ENCODE data around the gene CRACDL. TPM values are rescaled to one million over a fixed set of nuclear protein-coding genes. Genes with fewer than 3 reads are reported as not detected.

Gene CRACDL
- polyA plus RNA-seq, 1 of the 3 experiments (the other 2 are of a cell fraction): not detected

- no peaks in the 10 kb centered on the region for H3K4me1 ChIP-seq (ENCODE audit: control insufficient read depth in 1 of 2, insufficient read depth in 2 of 2, low read depth in 1 of 2, low read length in 1 of 2)
- H3K9me2 ChIP-seq: no peaks in the 10 kb centered on the region
- no peaks in the 10 kb centered on the region for H4K20me1 ChIP-seq (ENCODE audit: insufficient read depth)
- peaks cover 8% of the 10 kb centered on the region for H3K9me3 ChIP-seq
- no peak for DNase-seq
- CTCF ChIA-PET: interaction anchor here (0.6 to 1.6 kb wide), 2 partner anchors 11 to 204 kb away, joined by 3 to 4 read pairs; no protein-coding TSS in a partner anchor
- H3K27ac ChIP-seq (ENCODE audit: low read depth in 2 of 2, low read length in 1 of 2): no peak overlapping the region
- no peaks in the 10 kb centered on the region for H3K36me3 ChIP-seq (replicated peaks in 1 of 2; ENCODE audit: control insufficient read depth in 1 of 2, insufficient read depth in 2 of 2, low read length in 1 of 2)
- TF ChIP-seq USF1 (IDR thresholded peaks at IDR 0.05; ENCODE audit: borderline replicate concordance, low read depth) (no peak), ELF1 (IDR thresholded peaks at IDR 0.05) (no peak), FOXJ3 (CRISPR knock-in tag; IDR thresholded peaks at IDR 0.05) (no peak), FOSL2 (IDR thresholded peaks at IDR 0.05; ENCODE audit: borderline replicate concordance, low read depth) (no peak), TCF12 (IDR thresholded peaks at IDR 0.05) (no peak), FOXM1 (IDR thresholded peaks at IDR 0.05; ENCODE audit: low read depth) (no peak), TAF1 (IDR thresholded peaks at IDR 0.05; ENCODE audit: borderline replicate concordance, low read depth, low read length) (no peak), CHD2 (IDR thresholded peaks at IDR 0.05; ENCODE audit: low read length, partially characterized antibody) (no peak), GABPA (IDR thresholded peaks at IDR 0.05; ENCODE audit: low read depth) (no peak), PBX3 (IDR thresholded peaks at IDR 0.05) (no peak), POLR2AphosphoS5 (IDR thresholded peaks at IDR 0.05; ENCODE audit: low read depth, low read length) (no peak), YY1 (IDR thresholded peaks at IDR 0.05; ENCODE audit: low read depth) (no peak), MEF2A (IDR thresholded peaks at IDR 0.05; ENCODE audit: borderline replicate concordance, low read depth) (no peak), CTCF (IDR thresholded peaks at IDR 0.05) (no peak), RXRA (IDR thresholded peaks at IDR 0.05; ENCODE audit: borderline replicate concordance, low read depth) (no peak)
- no peaks in the 10 kb centered on the region for H3K79me2 ChIP-seq (ENCODE audit: insufficient read depth)
- H3K4me3 ChIP-seq (ENCODE audit: low read depth in 2 of 2, low read length in 1 of 2): no peak overlapping the region
- H2AFZ ChIP-seq (ENCODE audit: low read depth): no peak overlapping the region
- no peak overlapping the region for H3K9ac ChIP-seq
- no peak overlapping the region for H3K4me2 ChIP-seq
- POLR2A ChIA-PET: no interaction called here
- no peaks in the 10 kb centered on the region; the same call in 1 of the 2 replicates for H3K27me3 ChIP-seq (ENCODE audit: insufficient read depth)
- H3F3A ChIP-seq (replicated peaks; ENCODE audit: insufficient read depth): no peaks in the 10 kb centered on the region
- 16% methylated on average over 2 of the region's 2 CpGs for WGBS (ENCODE audit: low lambda C conversion rate)
Measured at GRCh38 chr2:98852932-98853331, 83.1 kb downstream of the CRACDL start.

- no peaks in the 10 kb centered on the region for H3K9me3 ChIP-seq
- ChIA-PET POLR2A (no interaction called here), CTCF (interaction anchor here (0.6 to 1.0 kb wide), 3 partner anchors 26 to 201 kb away, joined by 3 to 5 read pairs (median 3); no protein-coding TSS in a partner anchor)
- no peak overlapping the region for H2AFZ ChIP-seq (ENCODE audit: low read depth)
- H3K27me3 ChIP-seq (ENCODE audit: insufficient read depth): no peaks in the 10 kb centered on the region; the same call in 1 of the 2 replicates
- 69% methylated on average over 7 of the region's 10 CpGs for WGBS (ENCODE audit: low lambda C conversion rate)
- H3K9ac ChIP-seq: no peak overlapping the region
- H3F3A ChIP-seq (replicated peaks; ENCODE audit: insufficient read depth): no peaks in the 10 kb centered on the region
- H4K20me1 ChIP-seq (ENCODE audit: insufficient read depth): no peaks in the 10 kb centered on the region
- H3K4me3 ChIP-seq (ENCODE audit: low read depth in 2 of 2, low read length in 1 of 2): no peak overlapping the region
- H3K27ac ChIP-seq (ENCODE audit: low read depth in 2 of 2, low read length in 1 of 2): no peak overlapping the region
- peaks cover 0 to 5% of the 10 kb centered on the region in 2 experiments; a peak in 1 of 4 replicates for H3K4me1 ChIP-seq (ENCODE audit: control insufficient read depth in 1 of 2, insufficient read depth in 2 of 2, low read depth in 1 of 2, low read length in 1 of 2)
- no peak for DNase-seq
- no peaks in the 10 kb centered on the region for H3K36me3 ChIP-seq (replicated peaks in 1 of 2; ENCODE audit: control insufficient read depth in 1 of 2, insufficient read depth in 2 of 2, low read length in 1 of 2)
- H3K4me2 ChIP-seq: no peak overlapping the region
- TF ChIP-seq FOSL2 (IDR thresholded peaks at IDR 0.05; ENCODE audit: borderline replicate concordance, low read depth): no peak
- no peak for TF ChIP-seq IRF3 (IDR thresholded peaks at IDR 0.05; ENCODE audit: low read depth, low read length)
- TF ChIP-seq NRF1 (IDR thresholded peaks at IDR 0.05; ENCODE audit: low read depth, low read length): no peak
- TF ChIP-seq SIN3A (IDR thresholded peaks at IDR 0.05; ENCODE audit: borderline replicate concordance, low read depth, low read length): no peak
- no peak for TF ChIP-seq NFIC (IDR thresholded peaks at IDR 0.05; ENCODE audit: borderline replicate concordance)
- TF ChIP-seq GABPA (IDR thresholded peaks at IDR 0.05; ENCODE audit: low read depth): no peak
- TF ChIP-seq FOXJ3 (CRISPR knock-in tag; IDR thresholded peaks at IDR 0.05): no peak
- no peak for TF ChIP-seq JUND (IDR thresholded peaks at IDR 0.05)
- no peaks in the 10 kb centered on the region for H3K79me2 ChIP-seq (ENCODE audit: insufficient read depth)
- H3K9me2 ChIP-seq: no peaks in the 10 kb centered on the region
Measured at GRCh38 chr2:98850074-98850473, 86.0 kb downstream of the CRACDL start.

Data from SK-N-SH (cell line).